Measurements from ENCODE around the gene FGFBP1.

Gene FGFBP1

DNA sequence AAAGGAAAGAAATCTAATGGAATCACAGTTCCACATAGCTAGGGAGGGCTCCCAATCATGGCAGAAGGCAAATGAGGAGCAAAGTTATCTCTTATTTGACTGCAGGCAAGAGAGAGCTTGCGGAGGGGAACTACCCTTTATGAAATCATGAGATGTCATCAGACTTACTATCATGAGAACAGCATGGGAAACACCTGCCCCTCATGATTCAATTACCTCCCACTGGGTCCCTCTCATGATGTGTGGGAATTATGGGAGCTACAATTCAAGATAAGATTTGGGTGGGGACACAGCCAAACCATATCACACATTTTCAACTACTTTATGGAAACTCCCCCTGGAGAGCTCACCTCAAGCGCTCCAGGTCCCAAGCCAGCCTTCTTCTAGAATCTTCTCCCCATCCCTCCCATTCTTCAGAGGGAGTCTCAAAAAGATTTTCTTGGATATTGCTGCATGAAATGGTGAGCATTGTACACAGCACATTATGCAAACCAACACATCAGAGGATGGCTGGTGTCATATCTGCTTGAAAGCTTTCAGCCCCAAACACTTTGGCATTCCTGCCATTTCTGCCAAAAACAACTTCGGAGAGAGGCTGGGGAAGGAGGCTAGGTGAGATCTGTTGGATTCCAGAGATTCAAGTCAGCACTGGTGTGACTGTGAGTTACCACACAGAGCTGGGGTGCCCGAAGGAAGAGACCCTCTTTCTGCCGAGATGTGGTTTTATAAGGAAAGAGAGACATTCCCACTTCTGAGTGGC is 6.9 kb downstream of the FGFBP1 start:
- H3K79me2 ChIP-seq (ENCODE audit: insufficient read depth, low read length): no peaks in the 10 kb centered on the region
- no peaks in the 10 kb centered on the region for H3K36me3 ChIP-seq (ENCODE audit: low read length)
- no peaks in the 10 kb centered on the region; the same call in 1 of the 2 replicates for H3K9me3 ChIP-seq (ENCODE audit: insufficient read depth, low read length)
- no peaks in the 10 kb centered on the region for H3F3A ChIP-seq (ENCODE audit: insufficient read depth)
- H3K9ac ChIP-seq (ENCODE audit: low read length): no peak overlapping the region
- H3K9me2 ChIP-seq (replicated peaks; ENCODE audit: insufficient read depth, low read length): no peaks in the 10 kb centered on the region; the same call in 1 of the 2 replicates
- no peak overlapping the region for H3K27ac ChIP-seq (ENCODE audit: low read depth, low read length)
- H3K4me3 ChIP-seq (ENCODE audit: insufficient read depth, low read length, poor library complexity, severe bottlenecking): no peak overlapping the region
- no peak for TF ChIP-seq EZH2phosphoT487 (conservative IDR thresholded peaks at IDR 0.05; ENCODE audit: low read length)
- TF ChIP-seq, protein P1, sequence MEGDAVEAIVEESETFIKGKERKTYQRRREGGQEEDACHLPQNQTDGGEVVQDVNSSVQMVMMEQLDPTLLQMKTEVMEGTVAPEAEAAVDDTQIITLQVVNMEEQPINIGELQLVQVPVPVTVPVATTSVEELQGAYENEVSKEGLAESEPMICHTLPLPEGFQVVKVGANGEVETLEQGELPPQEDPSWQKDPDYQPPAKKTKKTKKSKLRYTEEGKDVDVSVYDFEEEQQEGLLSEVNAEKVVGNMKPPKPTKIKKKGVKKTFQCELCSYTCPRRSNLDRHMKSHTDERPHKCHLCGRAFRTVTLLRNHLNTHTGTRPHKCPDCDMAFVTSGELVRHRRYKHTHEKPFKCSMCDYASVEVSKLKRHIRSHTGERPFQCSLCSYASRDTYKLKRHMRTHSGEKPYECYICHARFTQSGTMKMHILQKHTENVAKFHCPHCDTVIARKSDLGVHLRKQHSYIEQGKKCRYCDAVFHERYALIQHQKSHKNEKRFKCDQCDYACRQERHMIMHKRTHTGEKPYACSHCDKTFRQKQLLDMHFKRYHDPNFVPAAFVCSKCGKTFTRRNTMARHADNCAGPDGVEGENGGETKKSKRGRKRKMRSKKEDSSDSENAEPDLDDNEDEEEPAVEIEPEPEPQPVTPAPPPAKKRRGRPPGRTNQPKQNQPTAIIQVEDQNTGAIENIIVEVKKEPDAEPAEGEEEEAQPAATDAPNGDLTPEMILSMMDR (IDR thresholded peaks at IDR 0.05; ENCODE audit: insufficient read depth, low read length, poor library complexity, severe bottlenecking): no peak
- no peak overlapping the region for H3K4me2 ChIP-seq (ENCODE audit: low read depth, low read length, poor library complexity, severe bottlenecking)
- H4K20me1 ChIP-seq (ENCODE audit: low read depth, low read length): no peaks in the 10 kb centered on the region
- H3K27me3 ChIP-seq (ENCODE audit: low read length): no peaks in the 10 kb centered on the region
- H2AFZ ChIP-seq (ENCODE audit: low read depth, low read length, severe bottlenecking): no peak overlapping the region

DNA sequence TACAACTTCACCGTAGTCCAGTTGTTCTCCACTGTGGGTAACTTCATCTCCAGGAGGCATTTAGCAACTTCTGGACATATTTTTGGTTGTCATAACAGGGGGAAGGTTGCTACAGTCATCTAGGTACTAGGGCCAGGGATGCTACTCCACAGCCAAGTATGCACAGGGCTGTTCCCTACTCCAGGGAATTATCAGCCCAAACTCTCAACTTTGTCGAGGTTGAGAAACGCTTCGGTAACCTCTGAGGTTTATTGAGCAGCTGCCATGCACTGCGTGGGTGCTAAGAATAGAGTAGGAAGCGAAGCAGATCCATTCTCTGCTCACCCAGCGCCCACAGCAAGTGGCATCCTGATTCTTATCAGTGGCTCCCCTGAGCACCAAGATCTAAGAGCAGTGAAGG is 8.2 kb downstream of the FGFBP1 start:
- H3K4me3 ChIP-seq (ENCODE audit: insufficient read depth, low read length, poor library complexity, severe bottlenecking): no peak overlapping the region
- H4K20me1 ChIP-seq (ENCODE audit: low read depth, low read length): no peaks in the 10 kb centered on the region
- H3K36me3 ChIP-seq (ENCODE audit: low read length): no peaks in the 10 kb centered on the region
- no peaks in the 10 kb centered on the region; the same call in 1 of the 2 replicates for H3K9me3 ChIP-seq (ENCODE audit: insufficient read depth, low read length)
- no peak for TF ChIP-seq EZH2phosphoT487 (conservative IDR thresholded peaks at IDR 0.05; ENCODE audit: low read length)
- TF ChIP-seq, protein P1 (IDR thresholded peaks at IDR 0.05; ENCODE audit: insufficient read depth, low read length, poor library complexity, severe bottlenecking): no peak
- no peaks in the 10 kb centered on the region for H3K27me3 ChIP-seq (ENCODE audit: low read length)
- no peaks in the 10 kb centered on the region for H3K79me2 ChIP-seq (ENCODE audit: insufficient read depth, low read length)
- H3K27ac ChIP-seq (ENCODE audit: low read depth, low read length): no peak overlapping the region
- H3K9ac ChIP-seq (ENCODE audit: low read length): no peak overlapping the region
- no peak overlapping the region for H3K4me2 ChIP-seq (ENCODE audit: low read depth, low read length, poor library complexity, severe bottlenecking)
- H3F3A ChIP-seq (ENCODE audit: insufficient read depth): no peaks in the 10 kb centered on the region
- no peaks in the 10 kb centered on the region; the same call in 1 of the 2 replicates for H3K9me2 ChIP-seq (replicated peaks; ENCODE audit: insufficient read depth, low read length)
- no peak overlapping the region for H2AFZ ChIP-seq (ENCODE audit: low read depth, low read length, severe bottlenecking)

DNA sequence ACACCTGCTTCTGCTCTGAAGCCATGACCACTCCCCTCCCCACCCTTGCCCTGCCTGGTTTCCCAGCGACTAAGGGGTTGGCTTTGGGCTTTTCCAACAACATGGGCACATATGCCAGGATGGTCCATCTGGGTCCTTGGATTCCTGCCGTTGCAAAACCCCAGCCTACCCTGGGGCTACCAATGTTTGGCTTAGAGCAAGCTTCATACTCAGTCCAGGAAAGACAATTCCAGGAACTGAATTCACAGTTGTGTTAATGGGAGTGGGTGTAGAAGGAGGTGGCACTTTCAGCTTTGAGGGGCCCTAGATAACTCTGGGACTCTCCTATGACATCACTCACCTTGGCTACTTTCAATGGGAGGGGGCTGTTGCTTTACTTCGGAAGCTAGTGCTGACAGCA is 9.0 kb downstream of the FGFBP1 start:
- H3K27ac ChIP-seq (ENCODE audit: low read depth, low read length): no peak overlapping the region
- no peaks in the 10 kb centered on the region; the same call in 1 of the 2 replicates for H3K9me3 ChIP-seq (ENCODE audit: insufficient read depth, low read length)
- no peak overlapping the region for H3K4me3 ChIP-seq (ENCODE audit: insufficient read depth, low read length, poor library complexity, severe bottlenecking)
- H3K9me2 ChIP-seq (replicated peaks; ENCODE audit: insufficient read depth, low read length): no peaks in the 10 kb centered on the region; the same call in 1 of the 2 replicates
- no peaks in the 10 kb centered on the region for H3K27me3 ChIP-seq (ENCODE audit: low read length)
- no peak overlapping the region for H3K9ac ChIP-seq (ENCODE audit: low read length)
- no peak overlapping the region for H2AFZ ChIP-seq (ENCODE audit: low read depth, low read length, severe bottlenecking)
- no peaks in the 10 kb centered on the region for H3K36me3 ChIP-seq (ENCODE audit: low read length)
- no peaks in the 10 kb centered on the region for H4K20me1 ChIP-seq (ENCODE audit: low read depth, low read length)
- H3K79me2 ChIP-seq (ENCODE audit: insufficient read depth, low read length): no peaks in the 10 kb centered on the region
- no peaks in the 10 kb centered on the region for H3F3A ChIP-seq (ENCODE audit: insufficient read depth)
- no peak for TF ChIP-seq EZH2phosphoT487 (conservative IDR thresholded peaks at IDR 0.05; ENCODE audit: low read length)
- TF ChIP-seq, protein P1 (IDR thresholded peaks at IDR 0.05; ENCODE audit: insufficient read depth, low read length, poor library complexity, severe bottlenecking): no peak
- no peak overlapping the region for H3K4me2 ChIP-seq (ENCODE audit: low read depth, low read length, poor library complexity, severe bottlenecking)
